Stimulated activated CD4-positive, alpha-beta T cell treated with anti-CD3 and anti-CD28 coated beads, Interleukin-1b, Interleukin-23, amount 100 ng/mL, for 48 hours (primary cell): ENCODE data around the gene ZNF136.

Experiments used
- DNase-seq: peaks from one replicate; pipeline ENCODE4 v3.0.0-alpha.2; 2020

ZNF136 gene

GRCh38 chr19:12194827-12195731, 32.2 kb downstream of the ZNF136 start:
- peak; percentile 85 for DNase-seq

- no peak for DNase-seq
These were observed 35.2 kb downstream of the ZNF136 start for GRCh38 chr19:12198136-12198535.

- DNase-seq, result no peak
These were observed 37.0 kb downstream of the ZNF136 start for GRCh38 chr19:12199757-12200419.

GRCh38 chr19:12202250-12202649, 39.4 kb downstream of the ZNF136 start:
- peak; percentile 56 for DNase-seq

GRCh38 chr19:12205296-12205695, 42.4 kb downstream of the ZNF136 start:
- no peak for DNase-seq

GRCh38 chr19:12208221-12208620, 45.3 kb downstream of the ZNF136 start:
- no peak for DNase-seq

- no peak for DNase-seq
These were observed 54.4 kb downstream of the ZNF136 start for GRCh38 chr19:12217332-12217731.

- no peak for DNase-seq
These were observed 60.2 kb downstream of the ZNF136 start for GRCh38 chr19:12222980-12223630.

GRCh38 chr19:12224676-12225075, 61.8 kb downstream of the ZNF136 start:
- no peak for DNase-seq

- no peak for DNase-seq
These were observed 67.1 kb downstream of the ZNF136 start for GRCh38 chr19:12229990-12230389.

GRCh38 chr19:12230751-12231733, 68.1 kb downstream of the ZNF136 start:
- no peak for DNase-seq

GRCh38 chr19:12232961-12233360, 70.1 kb downstream of the ZNF136 start:
- no peak for DNase-seq

- no peak for DNase-seq
These were observed 74.4 kb downstream of the ZNF136 start for GRCh38 chr19:12237143-12237839.
